Measurements from ENCODE around the gene CAMK1D.
A peak's percentile ranks its signal among the peaks of the same experiment; 100 is the strongest.
"Not testable (repeated sequence)": the region's sequence is repeated elsewhere in the genome, so short reads cannot be mapped to it uniquely, and the experiment has no call there.

The CAMK1D gene

DNA sequence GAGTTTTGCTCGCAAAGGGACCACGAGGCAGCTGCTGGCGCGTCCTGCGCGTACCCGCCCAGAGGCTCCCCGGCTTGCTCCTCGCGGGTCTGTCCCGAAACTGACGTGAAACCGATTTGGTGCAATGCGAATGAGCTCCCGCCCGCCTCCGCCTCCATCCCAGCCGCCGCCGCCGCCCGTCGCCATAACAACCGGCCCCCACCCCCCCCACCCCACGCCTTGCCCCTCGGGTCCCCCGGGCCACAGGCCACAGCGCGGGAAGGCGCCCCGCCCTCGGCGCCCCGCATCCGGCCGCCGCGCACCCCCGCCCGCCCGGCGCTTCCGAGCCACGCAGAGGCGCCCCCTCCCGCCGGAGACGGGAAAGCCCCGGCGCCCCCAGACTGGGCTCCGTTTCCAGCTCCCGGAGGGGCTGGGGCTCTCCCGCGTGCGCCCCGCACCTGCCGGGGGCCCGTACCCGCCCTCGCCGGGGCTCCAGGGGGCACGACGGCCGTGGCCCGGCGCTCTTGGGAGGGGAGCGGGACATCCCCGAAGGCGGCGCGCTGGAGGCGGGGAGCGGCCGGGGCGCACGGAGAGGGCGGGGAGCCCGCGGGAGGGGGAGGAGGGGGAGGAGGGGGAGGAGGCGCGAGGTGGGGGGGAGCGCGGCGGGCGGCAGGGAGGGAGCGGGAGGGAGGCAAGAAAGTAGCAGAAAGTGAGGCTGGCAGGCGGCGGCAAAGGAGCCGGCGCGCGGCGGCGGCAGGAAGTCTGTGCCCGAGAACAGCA is at the start of gene CAMK1D:
TSS of gene CAMK1D (plus strand) at position 678 of the 759 bp plus-strand sequence.
- peak; percentile 43 to 59 for DNase-seq

DNA sequence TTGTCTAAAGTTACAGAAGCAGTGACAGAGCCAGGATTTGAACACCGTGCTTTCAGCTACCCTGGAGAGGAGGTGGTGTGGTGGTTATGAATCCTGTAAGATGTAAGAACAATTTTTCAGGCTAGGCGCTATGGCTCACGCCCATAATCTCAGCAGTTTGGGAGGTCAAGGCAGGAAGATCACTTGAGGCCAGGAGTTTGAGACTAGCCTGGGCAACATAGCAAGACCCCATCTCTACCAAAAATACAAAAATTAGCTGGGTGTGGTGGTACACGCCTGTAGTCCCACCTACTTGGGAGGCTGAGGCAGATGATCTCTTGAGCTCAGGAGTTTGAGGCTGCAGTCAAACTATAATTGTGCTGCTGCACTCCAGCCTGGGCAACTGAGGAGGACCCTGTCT is 48.3 kb upstream of the CAMK1D start:
- DNase-seq, result not testable (repeated sequence)

DNA sequence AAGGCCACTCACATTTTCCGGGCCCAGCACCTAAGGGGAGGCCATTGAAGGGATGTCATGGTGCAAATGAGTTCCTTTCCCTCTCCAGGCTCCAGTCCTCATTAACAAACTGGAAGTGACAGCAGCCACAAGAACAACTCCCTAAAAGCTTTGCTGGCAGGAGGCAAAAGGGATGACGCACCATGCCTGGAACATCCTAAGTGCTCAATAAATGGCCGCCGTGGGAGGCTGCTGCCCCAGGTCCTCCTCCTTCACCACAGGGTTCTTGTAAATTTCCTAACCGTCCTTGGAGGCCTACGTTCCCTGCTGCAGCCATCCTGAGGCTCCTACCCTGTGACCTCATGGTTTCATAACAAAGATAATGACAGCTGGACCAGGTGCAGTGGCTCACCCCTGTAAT is 41.3 kb upstream of the CAMK1D start:
- no peak for DNase-seq

DNA sequence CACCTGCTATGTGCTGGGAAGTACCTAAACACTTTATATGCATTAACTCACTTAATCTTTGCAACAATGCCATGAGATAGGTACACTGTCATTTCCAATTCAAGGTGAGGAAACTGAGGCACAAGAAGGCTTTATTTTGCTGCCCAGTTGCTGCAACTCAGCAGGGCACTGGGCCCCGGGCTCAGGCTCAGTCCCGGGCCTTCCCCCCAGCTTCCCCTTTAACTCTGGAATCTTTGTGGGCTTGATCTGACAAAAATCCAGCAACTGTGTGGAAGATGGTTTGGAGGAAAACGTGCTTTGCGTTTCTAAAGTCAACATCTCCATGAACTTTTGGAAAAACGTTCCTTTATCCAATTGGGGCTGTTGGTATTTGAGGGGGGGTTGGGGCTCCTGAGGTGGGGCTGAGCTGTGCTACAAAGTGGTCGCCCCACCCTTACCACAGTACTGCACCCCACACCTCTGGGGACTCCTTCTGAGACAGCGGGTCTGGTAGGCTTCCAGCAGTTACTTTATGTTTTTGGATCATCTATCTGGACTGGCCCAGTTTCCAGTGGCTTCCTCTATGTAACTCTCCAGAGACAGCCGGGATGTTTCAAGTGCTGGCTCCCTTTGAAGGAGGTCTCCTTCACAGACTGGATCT is 40.5 kb upstream of the CAMK1D start:
- no peak for DNase-seq

DNA sequence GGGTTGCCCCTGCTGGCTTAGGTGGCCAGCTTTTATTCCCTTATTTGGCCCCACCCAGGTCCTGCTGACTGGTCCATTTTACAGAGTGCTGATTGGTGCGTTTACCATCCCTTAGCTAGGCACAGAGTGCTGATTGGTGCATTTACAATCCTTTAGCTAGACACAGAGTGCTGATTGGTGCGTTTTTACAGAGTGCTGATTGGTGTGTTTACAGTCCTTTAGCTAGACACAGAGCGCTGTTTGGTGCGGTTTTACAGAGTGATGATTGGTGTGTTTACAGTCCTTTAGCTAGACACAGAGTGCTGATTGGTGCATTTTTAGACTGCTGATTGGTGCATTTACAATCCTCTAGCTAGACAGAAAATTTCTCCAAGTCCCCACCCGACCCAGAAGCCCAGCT is 39.6 kb upstream of the CAMK1D start:
- DNase-seq, result not testable (repeated sequence)

DNA sequence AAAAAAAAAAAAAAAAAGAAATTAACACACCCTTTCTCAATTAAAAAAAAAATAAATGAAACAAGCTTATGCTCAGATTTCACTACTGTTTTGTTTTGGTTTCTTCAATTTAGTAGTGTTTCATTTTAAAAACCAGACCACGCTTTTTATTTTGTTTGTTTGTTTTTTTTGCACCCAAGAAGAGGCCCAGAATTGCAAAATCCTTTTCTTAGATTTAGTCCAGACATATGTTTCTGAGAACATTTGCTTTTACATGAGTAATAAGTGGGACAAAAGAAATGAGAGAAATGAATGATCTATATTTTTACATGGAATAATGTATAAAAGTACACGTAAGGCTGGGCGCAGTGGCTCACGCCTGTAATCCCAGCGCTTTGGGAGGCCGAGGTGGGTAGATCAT is 34.5 kb upstream of the CAMK1D start:
- no peak for DNase-seq

DNA sequence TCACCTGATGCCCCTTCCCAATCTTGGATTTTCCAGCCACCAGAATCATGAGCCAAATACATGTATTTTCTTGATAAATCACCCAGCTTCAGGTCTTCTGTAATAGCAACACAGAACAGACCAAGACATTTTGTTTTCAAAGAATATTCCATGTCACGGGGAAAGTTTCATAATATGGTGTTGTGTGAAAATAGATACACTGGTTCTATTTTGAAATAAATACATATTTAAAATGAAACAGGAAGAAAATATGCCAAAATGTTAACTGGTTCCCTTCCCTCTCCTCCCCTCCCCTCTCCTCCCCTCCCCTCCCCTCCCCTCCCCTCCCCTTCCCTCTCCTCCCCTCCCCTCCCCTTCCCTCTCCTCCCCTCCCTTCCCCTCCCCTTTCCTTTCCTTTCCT is 30.3 kb upstream of the CAMK1D start:
- no peak for DNase-seq

DNA sequence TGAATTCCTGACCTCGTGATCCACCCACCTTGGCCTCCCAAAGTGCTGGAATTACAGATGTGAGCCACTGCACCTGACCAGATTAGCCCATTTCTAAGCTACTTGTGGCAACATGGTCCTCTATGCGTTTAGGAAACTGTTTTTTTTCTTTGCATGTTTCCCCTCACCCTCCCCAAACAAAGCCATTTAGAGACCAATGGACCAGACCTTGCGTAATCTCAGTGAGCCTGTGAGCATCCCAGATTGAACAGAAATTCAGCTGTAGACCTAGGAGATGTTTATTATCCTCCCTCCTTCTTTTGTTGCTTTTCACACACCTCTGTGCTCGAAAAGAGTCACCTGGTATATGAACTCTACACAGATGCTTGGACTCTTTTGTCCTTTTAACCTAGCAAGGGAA is 28.5 kb upstream of the CAMK1D start:
- DNase-seq, result no peak

DNA sequence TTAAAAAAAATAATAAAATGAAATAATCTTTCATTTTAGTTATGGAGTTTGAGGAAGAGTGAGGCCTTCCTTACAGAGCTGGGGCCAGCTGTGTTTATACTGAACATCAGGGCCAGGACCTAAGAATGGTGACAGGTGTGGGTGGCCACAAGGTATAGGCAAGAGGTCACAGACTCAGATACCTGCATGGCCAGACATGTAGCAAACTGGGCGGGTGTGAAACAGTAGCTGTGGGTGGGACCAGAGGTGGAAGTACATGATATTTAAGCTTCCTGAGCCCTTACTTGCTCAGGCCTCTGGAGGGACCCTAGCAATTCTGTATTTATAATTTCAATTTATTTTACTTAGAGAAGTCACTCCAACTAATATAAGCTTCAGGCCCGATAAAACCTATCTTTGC is 27.7 kb upstream of the CAMK1D start:
- DNase-seq, result no peak

DNA sequence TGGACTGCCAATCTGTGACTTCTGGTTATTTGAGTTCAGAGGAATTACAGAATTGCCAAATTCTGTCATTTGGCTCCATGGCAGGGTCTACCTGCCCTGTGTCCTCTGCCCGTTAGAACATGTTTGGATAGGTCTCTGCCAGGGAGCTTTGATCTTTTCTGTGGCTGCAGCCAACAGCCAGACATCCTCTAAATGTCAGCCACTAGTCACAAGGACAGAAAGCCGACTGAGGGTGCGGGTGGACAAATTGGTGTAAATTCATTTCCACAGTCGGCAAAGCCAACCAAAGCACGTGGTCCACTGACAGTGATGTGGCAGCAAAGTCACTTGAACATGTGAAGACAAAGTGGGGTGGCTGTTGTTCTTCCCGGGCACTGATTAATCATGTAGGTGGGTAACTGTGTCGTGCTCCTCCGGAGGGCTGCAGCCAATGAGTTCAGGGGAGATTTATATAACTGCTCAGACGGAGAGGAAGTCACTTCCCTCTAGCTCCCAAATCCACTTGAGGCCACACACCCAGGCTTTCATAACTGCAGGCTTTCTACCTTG is 26.7 kb upstream of the CAMK1D start:
- no peak for DNase-seq

DNA sequence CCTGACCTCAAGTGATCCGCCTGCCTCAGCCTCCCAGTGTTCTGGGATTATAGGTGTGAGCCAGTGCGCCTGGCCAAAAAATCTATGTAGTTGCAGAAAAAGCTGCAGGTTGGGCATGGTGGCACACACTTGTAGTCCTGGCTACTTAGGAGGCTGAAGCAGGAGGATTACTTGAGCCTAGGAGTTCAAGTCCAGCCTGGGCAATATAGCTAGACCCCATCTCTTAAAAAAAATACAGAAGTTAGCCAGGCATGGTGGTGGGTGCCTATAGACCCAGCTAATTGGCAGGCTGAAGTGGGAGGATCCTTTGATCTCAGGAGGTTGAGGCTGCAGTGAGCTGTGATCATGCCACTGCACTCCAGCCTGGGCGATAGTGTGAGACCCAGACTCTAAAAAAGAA is 24.8 kb upstream of the CAMK1D start:
- no peak for DNase-seq

DNA sequence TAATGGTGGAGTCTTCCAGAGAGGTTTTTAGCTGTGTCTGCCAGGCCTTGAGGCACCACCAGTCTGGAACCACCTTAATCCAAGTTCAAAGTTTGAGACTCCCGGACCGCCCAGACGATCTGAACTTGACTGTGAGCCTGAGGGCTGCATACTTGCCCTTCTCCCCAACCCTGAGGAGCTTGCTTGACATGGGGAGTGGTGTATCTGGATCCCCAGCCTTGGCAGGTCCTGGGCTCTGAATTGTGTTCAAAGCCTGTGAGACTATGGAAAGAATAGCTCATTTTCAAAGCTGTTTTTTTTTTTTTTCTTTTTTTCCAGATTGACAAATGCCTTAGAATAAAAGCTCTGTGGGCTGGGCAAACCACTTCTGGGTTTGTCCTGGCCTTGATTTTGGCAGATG is 22.3 kb upstream of the CAMK1D start:
- no peak for DNase-seq

DNA sequence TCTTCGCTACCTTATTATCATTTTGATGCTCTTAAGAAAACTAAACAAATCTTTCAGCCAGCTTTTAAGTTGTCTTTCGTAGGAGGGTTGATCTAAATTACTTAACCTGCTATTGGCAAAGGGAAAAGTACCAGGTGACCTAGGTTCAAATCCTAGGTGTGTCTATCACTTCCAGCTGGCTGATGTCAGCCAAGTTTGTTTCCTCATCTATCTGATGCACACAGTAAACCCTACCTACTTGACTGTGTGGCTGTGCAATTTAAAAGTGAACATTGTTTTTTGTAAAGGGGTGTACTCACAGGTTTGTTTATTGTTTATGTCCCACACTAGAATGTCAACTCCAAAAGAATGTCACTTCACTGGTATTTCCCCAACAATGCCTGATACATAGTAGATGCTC is 21.9 kb upstream of the CAMK1D start:
- no peak for DNase-seq

DNA sequence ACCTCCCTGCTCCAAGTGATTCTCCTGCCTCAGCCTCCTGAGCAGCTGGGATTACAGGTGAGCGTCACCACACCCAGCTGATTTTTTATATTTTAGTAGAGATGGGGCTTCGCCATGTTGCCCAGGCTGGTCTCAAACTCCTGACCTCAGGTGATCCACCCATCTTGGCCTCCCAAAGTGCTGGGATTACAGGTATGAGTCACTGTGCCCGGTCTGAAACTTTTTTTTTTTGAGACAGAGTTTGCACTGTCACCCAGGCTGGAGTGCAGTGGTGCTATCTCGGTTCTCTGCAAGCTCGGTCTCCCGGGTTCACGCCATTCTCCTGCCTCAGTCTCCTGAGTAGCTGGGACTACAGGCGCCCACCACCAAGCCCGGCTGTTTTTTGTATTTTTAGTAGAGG is 21.0 kb upstream of the CAMK1D start:
- not testable (repeated sequence) for DNase-seq

DNA sequence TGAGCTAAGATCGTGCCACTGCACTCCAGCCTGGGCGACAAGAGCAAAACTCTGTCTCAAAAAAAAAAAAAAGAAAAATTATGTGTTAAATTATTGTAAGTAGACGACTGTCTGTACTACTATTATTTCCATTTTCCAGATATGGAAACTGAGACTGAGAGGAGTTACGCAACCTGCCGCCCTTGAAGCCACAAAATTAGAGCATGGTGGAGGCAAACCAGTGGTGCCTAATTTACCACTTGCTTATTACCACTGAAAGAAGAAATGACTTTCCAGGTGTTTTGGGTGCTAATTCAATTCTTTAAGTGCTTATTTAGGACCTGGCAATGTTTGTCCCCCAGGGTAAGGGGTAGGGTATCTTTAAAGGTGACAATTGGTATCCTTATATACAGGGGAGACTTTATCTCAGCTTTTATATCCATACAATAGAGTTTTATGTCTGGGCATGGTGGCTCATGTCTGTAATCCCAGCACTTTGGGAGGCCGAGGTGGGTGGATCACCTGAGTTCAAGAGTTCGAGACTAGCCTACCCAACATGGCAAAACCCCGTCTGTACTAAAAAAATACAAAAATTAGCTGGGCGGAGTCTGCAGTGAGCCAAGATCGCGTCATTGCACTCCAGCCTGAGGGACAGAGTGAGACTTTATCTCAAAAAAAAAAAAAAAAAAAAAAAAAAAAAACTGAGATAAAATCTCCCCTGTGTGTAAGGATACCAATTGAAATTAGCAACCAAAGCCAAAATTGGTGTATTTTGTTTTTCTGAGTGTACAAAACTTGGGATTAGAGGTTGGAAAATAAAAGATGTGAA is 16.6 kb upstream of the CAMK1D start:
- DNase-seq, result no peak

DNA sequence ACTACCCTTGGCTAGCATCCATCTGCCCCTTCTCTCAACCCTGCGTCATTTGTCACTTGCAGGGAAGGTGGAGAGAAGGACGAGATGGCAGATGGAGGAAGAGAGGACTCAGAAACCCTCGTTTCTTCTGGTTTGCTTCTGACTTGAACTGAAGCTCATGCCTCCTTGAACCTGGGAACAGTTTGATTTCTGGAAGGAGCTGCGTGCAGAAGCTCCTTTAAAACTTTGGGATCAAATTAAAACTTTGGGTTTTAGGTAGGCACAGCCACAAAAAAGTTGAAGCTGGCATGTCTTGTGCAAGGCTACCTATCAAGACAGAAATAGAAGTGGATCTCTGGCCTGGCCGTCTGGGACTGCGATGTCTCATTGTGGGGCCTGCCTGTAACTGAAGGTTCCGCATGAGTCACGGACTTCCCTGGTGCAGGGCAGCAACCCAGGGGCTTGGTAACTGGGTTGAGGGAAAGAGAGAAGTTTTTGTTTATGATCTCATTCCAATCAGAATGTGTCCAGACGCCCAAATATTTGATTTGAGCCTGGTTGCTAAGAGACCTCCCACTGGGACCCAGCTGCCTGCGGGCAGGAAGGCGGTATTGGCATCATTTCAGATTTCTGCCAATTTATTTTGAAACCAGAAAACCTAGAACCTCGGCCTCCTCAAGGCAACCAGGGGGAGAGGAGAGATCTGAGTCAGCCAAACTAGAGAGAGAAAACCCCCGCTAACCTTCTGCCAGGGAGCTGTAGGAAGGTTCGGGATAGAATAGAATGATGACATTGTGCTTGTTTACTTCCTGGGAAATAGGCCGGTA is 15.8 kb upstream of the CAMK1D start:
- no peak for DNase-seq

DNA sequence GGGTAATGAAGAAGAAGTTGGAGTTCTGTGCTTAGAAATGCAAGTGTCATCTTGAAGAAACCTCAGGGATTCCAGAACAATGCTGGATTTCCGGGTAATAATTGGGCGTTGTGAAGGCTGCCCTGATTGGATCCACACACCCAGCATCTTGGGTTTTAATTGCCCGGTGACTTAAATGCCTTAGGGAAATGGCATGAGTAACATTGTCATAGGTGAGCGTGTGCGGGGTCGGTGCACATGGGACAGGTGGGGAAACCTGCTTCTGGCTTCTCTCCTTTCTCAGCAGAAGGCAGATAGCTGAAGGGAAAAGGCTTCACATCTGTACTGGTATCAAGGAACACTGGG is 15.2 kb upstream of the CAMK1D start:
- no peak for DNase-seq

DNA sequence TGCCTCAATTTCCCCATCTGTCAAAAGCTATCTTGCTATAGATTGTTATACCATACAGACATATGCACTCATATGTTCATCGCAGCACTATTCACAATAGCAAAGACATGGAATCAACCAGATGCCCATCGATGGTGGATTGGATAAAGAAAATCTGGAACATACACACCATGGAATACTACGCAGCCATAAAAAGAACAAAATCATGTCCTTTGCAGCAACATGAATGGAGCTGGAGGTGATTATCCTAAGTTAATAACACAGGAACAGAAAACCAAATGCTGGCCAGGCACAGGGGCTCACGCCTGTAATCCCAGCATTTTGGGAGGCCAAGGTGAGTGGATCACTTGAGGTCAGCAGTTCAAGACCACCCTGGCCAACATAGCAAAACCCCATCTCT is 14.2 kb upstream of the CAMK1D start:
- DNase-seq, result not testable (repeated sequence)

DNA sequence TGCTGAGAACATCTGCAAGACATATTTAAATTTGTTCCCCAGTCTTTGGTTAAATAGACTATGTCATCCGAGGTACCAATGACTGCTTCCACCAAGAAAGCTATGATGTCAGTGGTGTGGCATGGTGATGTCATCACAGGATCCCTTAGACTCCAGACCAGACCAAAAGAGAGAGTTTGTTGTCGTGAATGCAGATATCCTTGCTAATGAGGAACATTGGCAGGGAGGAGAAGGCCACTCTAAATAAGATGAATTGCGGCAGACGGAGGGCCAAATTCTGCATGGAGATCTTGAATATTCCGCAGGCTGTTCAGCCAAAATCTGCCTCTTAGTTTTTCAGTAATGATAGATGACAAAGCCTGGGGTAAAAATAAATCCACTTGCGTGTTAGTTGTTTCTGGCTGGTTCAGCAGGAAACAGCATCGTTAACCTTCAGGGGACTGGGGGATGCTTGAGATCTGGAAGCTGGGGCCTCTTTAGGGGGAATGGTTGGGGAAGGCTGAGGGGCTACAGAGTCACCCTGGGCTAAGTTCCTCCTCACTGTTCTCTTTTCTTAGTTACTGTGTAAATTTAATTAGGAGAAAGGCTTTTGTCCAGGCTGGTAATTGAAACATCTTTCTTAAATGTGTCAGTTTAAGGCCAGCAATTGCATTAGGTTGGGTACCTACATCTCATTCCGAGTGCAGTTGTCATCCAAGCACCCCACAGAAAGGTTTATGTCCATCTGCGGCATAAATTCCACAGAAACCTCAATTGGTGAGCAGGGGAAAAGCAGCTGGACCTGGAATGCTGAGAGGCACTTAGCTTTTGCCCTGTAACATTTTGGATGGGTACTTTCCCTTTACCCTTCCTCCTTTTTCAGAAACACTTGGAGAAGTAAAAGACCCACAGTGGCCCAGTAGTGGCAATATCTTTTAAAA is 11.6 kb upstream of the CAMK1D start:
- no peak for DNase-seq

DNA sequence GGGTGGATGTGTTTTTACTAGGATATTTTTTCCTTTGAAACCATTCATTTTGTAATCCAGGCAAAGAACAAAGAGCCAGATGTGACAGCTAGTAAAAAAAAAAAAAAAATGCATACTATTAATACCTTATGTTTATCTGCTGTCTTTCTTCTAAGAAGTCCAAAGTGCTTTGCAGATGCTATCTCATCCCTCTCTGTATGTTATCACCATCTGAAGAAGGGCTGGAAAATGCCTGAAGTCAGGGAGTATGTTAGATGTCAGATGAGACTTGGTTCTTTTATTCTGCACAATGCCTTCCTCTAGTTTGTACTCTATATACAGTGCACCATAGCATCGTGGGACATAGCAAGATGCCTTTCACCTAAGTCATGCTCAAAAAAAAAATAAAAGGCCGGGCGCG is 10.4 kb upstream of the CAMK1D start:
- no peak for DNase-seq

DNA sequence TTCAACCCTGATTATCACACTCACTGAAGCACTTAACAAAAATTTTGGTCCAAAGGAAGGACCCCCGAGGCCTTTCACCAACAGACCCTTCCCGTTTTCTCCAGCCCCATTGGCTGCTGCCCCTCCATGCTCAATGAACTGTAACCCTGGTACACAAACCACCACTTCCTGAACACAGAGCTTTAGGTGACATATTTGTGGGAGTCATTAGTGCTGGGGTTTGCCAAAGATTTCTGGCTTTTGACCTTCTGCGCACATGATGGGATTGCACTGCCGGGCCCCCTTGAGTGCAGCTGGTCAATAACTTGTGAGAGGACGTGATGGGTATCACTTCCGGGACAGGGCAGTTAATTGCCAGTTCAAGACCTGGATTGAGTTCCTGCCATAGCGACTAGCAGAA is 9.0 kb upstream of the CAMK1D start:
- no peak for DNase-seq

DNA sequence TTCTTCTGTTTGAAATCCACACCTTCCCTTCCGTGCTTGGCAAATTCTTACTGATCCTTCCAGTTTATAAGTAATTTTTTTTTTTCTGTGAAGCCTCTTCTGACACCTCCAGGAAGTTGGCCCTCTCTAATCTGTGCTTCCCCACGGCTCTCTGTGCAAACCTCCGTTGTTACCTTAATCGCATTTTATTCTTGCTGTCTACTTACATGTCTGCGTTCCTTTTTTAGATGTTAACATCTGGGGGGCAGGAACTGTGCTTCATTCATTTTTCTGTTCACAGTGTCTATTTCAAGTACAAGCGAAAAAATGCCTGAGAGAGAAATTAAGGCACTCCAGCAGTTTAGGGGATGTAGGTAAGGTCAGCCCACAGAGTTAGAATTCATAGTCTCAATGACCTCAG is 8.4 kb upstream of the CAMK1D start:
- no peak for DNase-seq
